CD4-positive, alpha-beta T cell (primary cell): ENCODE results near the gene ARHGAP27. TPM values are rescaled to one million over a fixed set of nuclear protein-coding genes. Genes with fewer than 3 reads are reported as not detected.

Source experiments
- ATAC-seq: fragments of 200-7000 bp; cut with Tn5 transposase; one replicate; pipeline ENCODE4 v1.10.0; 2022; ENCODE audit warnings: mild to moderate bottlenecking; ENCODE audit not compliant: poor library complexity
- CTCF ChIA-PET: fragments of 350-600 bp; sonication (Branson Sonifier 250); formaldehyde crosslinking; loops from one replicate; lab custom pipeline; 2021; ENCODE audit warnings: antibody characterized with exemption, inconsistent platforms; lab: Charles Lee
- POLR2A ChIA-PET: fragments of 350-600 bp; sonication (Branson Sonifier 250); formaldehyde crosslinking; loops from one replicate; lab custom pipeline; 2021; ENCODE audit warnings: antibody characterized with exemption, inconsistent platforms; lab: Charles Lee
- DNase-seq, 14 experiments: peaks; one replicate each; pipeline ENCODE4 v3.0.0-alpha.2; 2013 to 2020; ENCODE audit warnings: mixed read lengths in 2 of 14
- H3K27ac ChIP-seq, 2 donors: one replicate each; pipeline versions ENCODE4 v1.5.1 to v1.7.0; 2013; ENCODE audit warnings: low read length in 2 of 2, low read depth in 1 of 2, mild to moderate bottlenecking in 1 of 2
- H3K27me3 ChIP-seq, 2 experiments: 1 replicate in 1 of 2; 2 replicates in 1 of 2; pipeline versions ENCODE4 v1.6.1 to v1.7.0; 2013; ENCODE audit warnings: low read length in 2 of 2, control low read depth in 1 of 2, mild to moderate bottlenecking in 1 of 2, moderate library complexity in 1 of 2; ENCODE audit not compliant: insufficient read depth in 2 of 2, control insufficient read depth in 1 of 2
- H3K36me3 ChIP-seq: one replicate; pipeline ENCODE4 v1.6.1; 2013; ENCODE audit warnings: low read length, control low read depth; ENCODE audit not compliant: insufficient read depth
- H3K4me1 ChIP-seq: one replicate; pipeline ENCODE4 v1.6.1; 2013; ENCODE audit warnings: low read length, control low read depth; ENCODE audit not compliant: insufficient read depth
- H3K4me3 ChIP-seq: one replicate; pipeline ENCODE4 v1.5.1; 2013; ENCODE audit warnings: mild to moderate bottlenecking, low read length, moderate library complexity
- H3K9me3 ChIP-seq, 2 experiments: 1 replicate in 1 of 2; 2 replicates in 1 of 2; pipeline versions ENCODE4 v1.6.1 to v1.7.0; 2013; ENCODE audit warnings: low read length in 2 of 2, mild to moderate bottlenecking in 2 of 2, control low read depth in 1 of 2, moderate library complexity in 1 of 2; ENCODE audit not compliant: control insufficient read depth in 1 of 2, insufficient read depth in 1 of 2
- H3K27ac Mint-ChIP-seq: one replicate; pipeline ENCODE4 v1.8.0; 2020; ENCODE audit warnings: mixed read lengths
- H3K27me3 Mint-ChIP-seq: one replicate; pipeline ENCODE4 v1.8.0; 2021; ENCODE audit warnings: mixed read lengths
- H3K36me3 Mint-ChIP-seq: one replicate; pipeline ENCODE4 v1.8.0; 2021; ENCODE audit warnings: low read depth, mixed read lengths
- H3K4me1 Mint-ChIP-seq: one replicate; pipeline ENCODE4 v1.8.0; 2021; ENCODE audit warnings: low read depth, mixed read lengths
- H3K4me3 Mint-ChIP-seq: one replicate; pipeline ENCODE4 v1.8.0; 2020; ENCODE audit warnings: mild to moderate bottlenecking, mixed read lengths
- H3K9me3 Mint-ChIP-seq: one replicate; pipeline ENCODE4 v1.8.0; 2020; ENCODE audit warnings: mixed read lengths
- intact Hi-C, 2 experiments: fragments of 100-400 bp; cut with DNase I in 1 of 2; cut with micrococcal nuclease in 1 of 2; formaldehyde crosslinking; loops; one replicate each; pipeline versions ENCODE4 v1.15.1 to v1.9.0; 2023 to 2025; cut with DNase I, micrococcal nuclease
- total RNA-seq, 174 experiments: library from RNA in 2 of 174; stranded (reverse) in 2 of 174; gene quantifications; one replicate each; pipeline ENCODE4 v1.2.3 and lab custom pipeline; 2021 to 2026
- TF ChIP-seq, protein P1 (sequence below): fragments of 200-600 bp; IDR thresholded peaks from one replicate; pipeline ENCODE4 v1.8.0; 2022; ENCODE audit warnings: antibody characterized with exemption, mild to moderate bottlenecking

The ARHGAP27 gene
- total RNA-seq, 2 experiments from 2014 or later, result 33.3 to 35.2 TPM

DNA sequence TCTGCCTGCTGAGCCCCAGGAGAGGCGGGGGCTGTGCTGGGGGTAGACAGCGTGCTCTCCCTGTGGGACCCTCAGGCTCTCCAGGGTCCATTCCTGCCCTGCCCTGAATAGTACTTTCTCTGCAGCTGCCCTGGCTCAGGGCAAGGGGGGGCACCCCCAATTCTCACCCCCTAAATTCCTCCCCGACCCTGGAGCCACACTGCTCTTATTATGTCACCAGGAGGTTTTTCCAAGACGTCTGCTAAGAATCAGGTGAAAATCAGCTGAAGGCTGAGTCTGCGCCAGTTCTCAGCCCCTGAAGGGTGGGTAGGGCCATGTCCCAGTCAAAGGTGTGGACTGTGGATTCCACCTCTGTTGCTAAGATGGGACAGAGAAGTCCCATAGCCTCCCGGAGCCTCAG is 66.0 kb downstream of the ARHGAP27 start:
- Mint-ChIP-seq H3K36me3 (no peaks in the 10 kb centered on the region), H3K4me3 (no peak overlapping the region), H3K27me3 (peaks cover 34% of the 10 kb centered on the region), H3K4me1 (peaks cover 6% of the 10 kb centered on the region), H3K9me3 (no peaks in the 10 kb centered on the region), H3K27ac (no peak overlapping the region)
- Histone ChIP-seq H3K4me1 (peaks cover 8% of the 10 kb centered on the region), H3K9me3 (no peaks in the 10 kb centered on the region), H3K36me3 (no peaks in the 10 kb centered on the region), H3K27me3 (peaks cover 3 to 13% of the 10 kb centered on the region in 2 experiments), H3K4me3 (no peak overlapping the region), H3K27ac (no peak overlapping the region)
- TF ChIP-seq, protein P1, sequence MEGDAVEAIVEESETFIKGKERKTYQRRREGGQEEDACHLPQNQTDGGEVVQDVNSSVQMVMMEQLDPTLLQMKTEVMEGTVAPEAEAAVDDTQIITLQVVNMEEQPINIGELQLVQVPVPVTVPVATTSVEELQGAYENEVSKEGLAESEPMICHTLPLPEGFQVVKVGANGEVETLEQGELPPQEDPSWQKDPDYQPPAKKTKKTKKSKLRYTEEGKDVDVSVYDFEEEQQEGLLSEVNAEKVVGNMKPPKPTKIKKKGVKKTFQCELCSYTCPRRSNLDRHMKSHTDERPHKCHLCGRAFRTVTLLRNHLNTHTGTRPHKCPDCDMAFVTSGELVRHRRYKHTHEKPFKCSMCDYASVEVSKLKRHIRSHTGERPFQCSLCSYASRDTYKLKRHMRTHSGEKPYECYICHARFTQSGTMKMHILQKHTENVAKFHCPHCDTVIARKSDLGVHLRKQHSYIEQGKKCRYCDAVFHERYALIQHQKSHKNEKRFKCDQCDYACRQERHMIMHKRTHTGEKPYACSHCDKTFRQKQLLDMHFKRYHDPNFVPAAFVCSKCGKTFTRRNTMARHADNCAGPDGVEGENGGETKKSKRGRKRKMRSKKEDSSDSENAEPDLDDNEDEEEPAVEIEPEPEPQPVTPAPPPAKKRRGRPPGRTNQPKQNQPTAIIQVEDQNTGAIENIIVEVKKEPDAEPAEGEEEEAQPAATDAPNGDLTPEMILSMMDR, result no peak
- intact Hi-C loops, result no loop called here
- DNase-seq, result peak in 1 of 14 experiments; percentile 8
- POLR2A ChIA-PET, result interaction anchor here (1.7 kb wide), 1 partner anchor 55 kb away, joined by 5 read pairs; no protein-coding TSS in a partner anchor
- no peak for ATAC-seq
- CTCF ChIA-PET, result interaction anchor here (1.2 kb wide), 1 partner anchor 89 kb away, joined by 3 read pairs; no protein-coding TSS in a partner anchor

DNA sequence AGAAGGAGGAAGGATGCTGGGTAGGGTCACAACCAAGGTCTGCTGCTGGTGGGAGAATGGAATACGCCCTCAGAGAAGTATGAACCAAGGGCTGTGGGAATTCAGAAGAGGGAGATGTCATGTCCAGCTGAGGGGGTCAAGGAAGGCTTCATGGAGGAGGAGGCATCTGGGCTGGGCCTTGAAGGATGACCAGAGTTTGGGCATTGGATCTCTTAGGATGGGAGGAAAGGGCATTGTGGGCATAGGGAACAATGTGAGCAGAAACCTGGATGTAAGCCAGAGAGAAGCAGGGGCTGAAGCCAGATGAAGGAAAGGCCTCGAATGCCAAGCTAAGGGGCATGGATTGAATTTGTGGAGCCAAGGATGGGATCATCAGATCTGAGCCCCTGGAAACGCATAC is 66.6 kb downstream of the ARHGAP27 start:
- Histone ChIP-seq H3K4me3 (no peak overlapping the region), H3K27ac (no peak overlapping the region), H3K36me3 (no peaks in the 10 kb centered on the region), H3K27me3 (peaks cover 3 to 7% of the 10 kb centered on the region in 2 experiments), H3K4me1 (peaks cover 3% of the 10 kb centered on the region), H3K9me3 (no peaks in the 10 kb centered on the region)
- Mint-ChIP-seq H3K9me3 (no peaks in the 10 kb centered on the region), H3K36me3 (no peaks in the 10 kb centered on the region), H3K27me3 (peaks cover 35% of the 10 kb centered on the region), H3K4me3 (no peak overlapping the region), H3K4me1 (peaks cover 3% of the 10 kb centered on the region), H3K27ac (no peak overlapping the region)
- no peak for DNase-seq
- no peak for ATAC-seq
- ChIA-PET POLR2A (interaction anchor here (1.7 kb wide), 1 partner anchor 54 kb away, joined by 5 read pairs; no protein-coding TSS in a partner anchor), CTCF (interaction anchor here (1.2 kb wide), 1 partner anchor 89 kb away, joined by 3 read pairs; no protein-coding TSS in a partner anchor)
- TF ChIP-seq, protein P1, result no peak
- intact Hi-C loops, result no loop called here

DNA sequence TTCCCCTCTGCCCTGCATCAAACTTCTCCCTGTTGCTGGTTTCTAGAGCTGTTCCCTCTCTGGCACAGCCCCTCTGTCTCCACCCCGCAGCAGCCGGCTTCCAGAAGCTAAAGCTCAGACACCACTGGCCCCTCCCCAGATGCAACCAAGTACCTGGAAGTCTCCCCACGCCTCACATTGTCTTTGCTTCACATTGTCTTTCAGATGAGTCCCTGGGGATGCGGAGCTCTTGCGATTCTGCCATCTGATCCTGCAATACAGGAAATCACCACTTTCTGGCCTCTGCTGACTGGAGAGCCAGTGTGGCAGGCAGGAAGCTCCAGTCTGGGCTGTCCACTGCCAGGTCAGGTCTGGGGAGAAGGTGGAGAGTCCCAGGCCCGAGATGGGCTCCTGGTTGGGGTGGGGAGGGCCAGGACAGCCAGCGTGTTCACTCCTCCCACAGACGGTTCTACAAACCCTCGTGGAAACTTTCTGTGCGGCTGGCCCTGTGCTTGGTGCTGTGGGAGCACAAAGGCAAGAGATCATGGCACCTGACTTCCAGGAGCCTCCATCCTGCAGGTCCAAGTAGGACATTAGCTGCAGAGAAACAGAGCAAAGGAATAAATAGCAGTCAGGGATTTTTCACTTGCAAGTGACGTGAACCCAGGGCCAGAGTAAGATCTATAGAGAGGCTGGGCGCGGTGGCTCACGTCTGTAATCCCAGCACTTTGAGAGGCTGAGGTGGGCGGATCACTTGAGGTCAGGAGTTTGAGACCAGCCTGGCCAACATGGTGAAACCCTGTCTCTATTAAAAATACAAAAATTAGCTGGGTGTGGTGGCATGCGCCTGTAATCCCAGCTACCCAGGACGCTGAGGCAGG is 67.9 kb downstream of the ARHGAP27 start:
- POLR2A ChIA-PET, result interaction anchor here (1.7 kb wide), 1 partner anchor 53 kb away, joined by 5 read pairs; no protein-coding TSS in a partner anchor
- Mint-ChIP-seq H3K36me3 (no peaks in the 10 kb centered on the region), H3K9me3 (no peaks in the 10 kb centered on the region), H3K27me3 (peaks cover 35% of the 10 kb centered on the region), H3K27ac (no peak overlapping the region), H3K4me1 (no peaks in the 10 kb centered on the region), H3K4me3 (no peak overlapping the region)
- Histone ChIP-seq H3K4me1 (no peaks in the 10 kb centered on the region), H3K9me3 (no peaks in the 10 kb centered on the region), H3K4me3 (no peak overlapping the region), H3K27me3 (peaks cover 3 to 6% of the 10 kb centered on the region in 2 experiments), H3K36me3 (no peaks in the 10 kb centered on the region), H3K27ac (no peak overlapping the region)
- CTCF ChIA-PET, result interaction anchor here (1.3 kb wide), 1 partner anchor 81 kb away, joined by 3 read pairs; no protein-coding TSS in a partner anchor
- ATAC-seq (no peak), DNase-seq (peak in 1 of 14 experiments; percentile 19)
- intact Hi-C loops, result no loop called here
- TF ChIP-seq, protein P1, result no peak
